B cell (primary cell): ENCODE results near the gene PHRF1. TPM values are rescaled to one million over a fixed set of nuclear protein-coding genes. Genes with fewer than 3 reads are reported as not detected.

Experiments
- ATAC-seq: fragments of 200-7000 bp; cut with Tn5 transposase; one replicate; pipeline ENCODE4 v1.10.0; 2021; ENCODE audit warnings: low read depth, mild to moderate bottlenecking, moderate number of reproducible peaks, moderate library complexity
- CTCF ChIA-PET: fragments of 350-600 bp; sonication (Branson Sonifier 250); formaldehyde crosslinking; loops from one replicate; lab custom pipeline; 2021; ENCODE audit warnings: antibody characterized with exemption, inconsistent platforms; lab: Charles Lee
- POLR2A ChIA-PET: fragments of 350-600 bp; sonication (Branson Sonifier 250); formaldehyde crosslinking; loops from one replicate; lab custom pipeline; 2021; ENCODE audit warnings: antibody characterized with exemption; lab: Charles Lee
- DNase-seq: peaks from one replicate; pipeline ENCODE4 v3.0.0; 2013
- H2AFZ ChIP-seq: 2 replicates; pipeline ENCODE4 v1.6.1; 2012; ENCODE audit warnings: mild to moderate bottlenecking, low read depth, low read length; ENCODE audit not compliant: insufficient read depth, poor library complexity, severe bottlenecking
- H3K27ac ChIP-seq, 2 donors: 1 replicate in 1 of 2; 2 replicates in 1 of 2; pipeline ENCODE4 v1.5.1; 2012 to 2013; ENCODE audit warnings: low read length in 2 of 2, mild to moderate bottlenecking in 2 of 2, moderate library complexity in 1 of 2
- H3K27me3 ChIP-seq, 4 experiments: fragments of 200-600 bp in 1 of 4; sonication (generic) in 1 of 4; replicated peaks in 1 of 4; 1 replicate in 2 of 4; 2 replicates in 2 of 4; pipeline versions ENCODE4 v1.6.1 to v1.7.0; 2013 to 2016; ENCODE audit warnings: low read length in 3 of 4, mild to moderate bottlenecking in 2 of 4, mixed read lengths in 1 of 4, moderate library complexity in 1 of 4; ENCODE audit not compliant: insufficient read depth in 4 of 4, control insufficient read depth in 3 of 4; ENCODE audit errors: control extremely low read depth in 1 of 4
- H3K36me3 ChIP-seq, 2 experiments: replicated peaks in 1 of 2; 1 replicate in 1 of 2; 2 replicates in 1 of 2; pipeline versions ENCODE4 v1.6.1 to v1.7.1; 2013; ENCODE audit warnings: low read length in 1 of 2; ENCODE audit not compliant: insufficient read depth in 2 of 2, control insufficient read depth in 1 of 2; ENCODE audit errors: control extremely low read depth in 1 of 2, extremely low read depth in 1 of 2
- H3K4me1 ChIP-seq, 2 donors: fragments of 200-600 bp in 1 of 2; sonication (generic) in 1 of 2; 1 replicate in 1 of 2; 2 replicates in 1 of 2; pipeline versions ENCODE4 v1.5.1 to v1.6.1; 2013 to 2017; ENCODE audit warnings: low read length in 2 of 2; ENCODE audit not compliant: control insufficient read depth in 2 of 2, insufficient read depth in 2 of 2
- H3K4me2 ChIP-seq: replicated peaks from 2 replicates; pipeline ENCODE3; 2012; ENCODE audit warnings: mild to moderate bottlenecking, low read depth, low read length; ENCODE audit not compliant: poor library complexity, severe bottlenecking
- H3K4me3 ChIP-seq, 5 experiments: fragments of 200-600 bp in 1 of 5; sonication (generic) in 1 of 5; 1 replicate in 3 of 5; 2 replicates in 2 of 5; pipeline versions ENCODE4 v1.5.1 to v1.7.0; 2011 to 2016; ENCODE audit warnings: low read length in 4 of 5, mild to moderate bottlenecking in 4 of 5, low read depth in 2 of 5, control low read depth in 1 of 5, moderate library complexity in 1 of 5; ENCODE audit not compliant: insufficient read depth in 1 of 5; ENCODE audit errors: control extremely low read depth in 1 of 5, extremely low read depth in 1 of 5
- H3K79me2 ChIP-seq: fragments of 200-600 bp; sonication (generic); one replicate; pipeline ENCODE4 v1.6.0; 2016; ENCODE audit warnings: low read length; ENCODE audit not compliant: control insufficient read depth, insufficient read depth
- H3K9ac ChIP-seq: fragments of 200-600 bp; sonication (generic); 2 replicates; pipeline ENCODE4 v1.6.1; 2017; ENCODE audit warnings: mild to moderate bottlenecking, low read length, moderate library complexity
- H3K9me3 ChIP-seq, 3 donors: one replicate each; pipeline versions ENCODE4 v1.6.1 to v1.7.1; 2013; ENCODE audit warnings: low read length in 2 of 3; ENCODE audit not compliant: control insufficient read depth in 2 of 3, insufficient read depth in 1 of 3; ENCODE audit errors: control extremely low read depth in 1 of 3
- H4K20me1 ChIP-seq: 2 replicates; pipeline ENCODE4 v1.6.0; 2012; ENCODE audit warnings: mild to moderate bottlenecking, low read length; ENCODE audit not compliant: insufficient read depth, control insufficient read depth, poor library complexity, severe bottlenecking
- H3K27ac Mint-ChIP-seq: one replicate; pipeline ENCODE4 v1.8.0; 2021; ENCODE audit warnings: mixed read lengths
- H3K27me3 Mint-ChIP-seq: one replicate; pipeline ENCODE4 v1.8.0; 2021; ENCODE audit warnings: mixed read lengths
- H3K4me1 Mint-ChIP-seq: one replicate; pipeline ENCODE4 v1.8.0; 2021; ENCODE audit warnings: mixed read lengths
- H3K4me3 Mint-ChIP-seq: one replicate; pipeline ENCODE4 v1.8.0; 2021; ENCODE audit warnings: mixed read lengths
- H3K9me3 Mint-ChIP-seq: one replicate; pipeline ENCODE4 v1.8.0; 2022; ENCODE audit warnings: mixed read lengths; ENCODE audit not compliant: insufficient read depth
- EZH2 ChIP-seq: IDR thresholded peaks from 2 replicates; pipeline ENCODE4 v1.6.1; 2012; ENCODE audit warnings: borderline replicate concordance, low read depth, mild to moderate bottlenecking, moderate library complexity, low read length; ENCODE audit not compliant: insufficient read depth, poor library complexity, severe bottlenecking
- WGBS: methylation state at CpG from one replicate; pipeline ENCODE4 v1.1.5; 2013; ENCODE audit warnings: missing lambda C conversion rate; ENCODE audit not compliant: insufficient coverage; 5-methylcytosine and 5-hydroxymethylcytosine counted together
- intact Hi-C: fragments of 100-400 bp; cut with micrococcal nuclease; formaldehyde crosslinking; loops from one replicate; pipeline ENCODE4 v1.10.0; 2022
- polyA plus RNA-seq: library from polyadenylated mRNA; depleted of rRNA; stranded (reverse); fragments of >200 nt; gene quantifications from 2 replicates; pipeline ENCODE4 v1.2.3, GENCODE V29; 2012
- total RNA-seq, 2 donors: library from RNA; stranded (reverse); fragments of 120-200 nt in 1 of 2; gene quantifications; 1 replicate in 1 of 2; 2 replicates in 1 of 2; pipeline versions ENCODE4 v1.2.3 to v1.2.4, GENCODE V29; 2013 to 2022
- TF ChIP-seq, protein P1 (sequence below): fragments of 200-600 bp; IDR thresholded peaks from one replicate; pipeline ENCODE4 v1.8.0; 2022; ENCODE audit warnings: antibody characterized with exemption, mild to moderate bottlenecking

Gene PHRF1
- total and polyA plus RNA-seq, 2 donors (not counting 1 experiment from before 2014, with no cell fraction given), result 22.3 to 57.9 TPM

GRCh38 chr11:568306-569157 is 7.7 kb upstream of the PHRF1 start:
- intact Hi-C loops, result loop anchor here (1.0 to 5.0 kb wide), 6 partner anchors 8 to 129 kb away; partner anchors contain the start of genes DEAF1, LMNTD2, LRRC56 and PHRF1
- H3K4me1 ChIP-seq, result peaks cover 10 to 13% of the 10 kb centered on the region in 2 donors
- peak overlapping the region; percentile 81 for H3K9ac ChIP-seq
- Mint-ChIP-seq H3K27me3 (no peaks in the 10 kb centered on the region), H3K4me3 (peak overlapping the region; percentile 83), H3K9me3 (no peaks in the 10 kb centered on the region), H3K4me1 (peaks cover 9% of the 10 kb centered on the region), H3K27ac (peak overlapping the region; percentile 37)
- H3K36me3 ChIP-seq, result no peaks in the 10 kb centered on the region
- H3K4me3 ChIP-seq, result peak overlapping the region; percentile 30 to 85 (median 68)
- peaks cover 0 to 6% (median 2%) of the 10 kb centered on the region in 4 experiments for H3K27me3 ChIP-seq
- peaks cover 6% of the 10 kb centered on the region for H4K20me1 ChIP-seq
- H3K27ac ChIP-seq, result peak overlapping the region; percentile 50 to 67
- TF ChIP-seq EZH2, result no peak
- H2AFZ ChIP-seq, result peak overlapping the region; percentile 74
- ATAC-seq (peak; percentile 91), DNase-seq (peak; percentile 96)
- under 1% methylated on average over 122 of the region's 123 CpGs for WGBS
- no peaks in the 10 kb centered on the region for H3K79me2 ChIP-seq
- ChIA-PET POLR2A (interaction anchor here (0.6 to 2.1 kb wide), 2 partner anchors 33 to 128 kb away, joined by 4 to 10 read pairs; partner anchors contain the start of gene HRAS), CTCF (interaction anchor here (1.4 to 1.7 kb wide), 2 partner anchors 9 to 14 kb away, joined by 4 read pairs; no protein-coding TSS in a partner anchor)
- H3K4me2 ChIP-seq, result peak overlapping the region; percentile 97
- H3K9me3 ChIP-seq, result no peaks in the 10 kb centered on the region

- Histone ChIP-seq H3K9me3 (no peaks in the 10 kb centered on the region), H3K27me3 (peaks cover 0 to 9% (median 4%) of the 10 kb centered on the region in 4 experiments), H3K9ac (peak overlapping the region; percentile 81), H3K27ac (peak overlapping the region; percentile 50 to 67), H4K20me1 (no peaks in the 10 kb centered on the region), H3K4me2 (peak overlapping the region; percentile 97), H3K4me3 (peak overlapping the region; percentile 30 to 85 (median 68)), H3K4me1 (peaks cover 10 to 13% of the 10 kb centered on the region in 2 donors), H3K79me2 (no peaks in the 10 kb centered on the region), H3K36me3 (no peaks in the 10 kb centered on the region), H2AFZ (peak overlapping the region; percentile 74)
- Mint-ChIP-seq H3K27ac (peak overlapping the region; percentile 81), H3K9me3 (no peaks in the 10 kb centered on the region), H3K4me1 (peaks cover 6% of the 10 kb centered on the region), H3K4me3 (peak overlapping the region; percentile 83), H3K27me3 (peaks cover 5% of the 10 kb centered on the region)
- DNase-seq, result no peak
- CTCF ChIA-PET, result interaction anchor here (1.4 to 1.7 kb wide), 2 partner anchors 8 to 15 kb away, joined by 4 read pairs; no protein-coding TSS in a partner anchor
- TF ChIP-seq EZH2, result no peak
- TF ChIP-seq, protein P1, sequence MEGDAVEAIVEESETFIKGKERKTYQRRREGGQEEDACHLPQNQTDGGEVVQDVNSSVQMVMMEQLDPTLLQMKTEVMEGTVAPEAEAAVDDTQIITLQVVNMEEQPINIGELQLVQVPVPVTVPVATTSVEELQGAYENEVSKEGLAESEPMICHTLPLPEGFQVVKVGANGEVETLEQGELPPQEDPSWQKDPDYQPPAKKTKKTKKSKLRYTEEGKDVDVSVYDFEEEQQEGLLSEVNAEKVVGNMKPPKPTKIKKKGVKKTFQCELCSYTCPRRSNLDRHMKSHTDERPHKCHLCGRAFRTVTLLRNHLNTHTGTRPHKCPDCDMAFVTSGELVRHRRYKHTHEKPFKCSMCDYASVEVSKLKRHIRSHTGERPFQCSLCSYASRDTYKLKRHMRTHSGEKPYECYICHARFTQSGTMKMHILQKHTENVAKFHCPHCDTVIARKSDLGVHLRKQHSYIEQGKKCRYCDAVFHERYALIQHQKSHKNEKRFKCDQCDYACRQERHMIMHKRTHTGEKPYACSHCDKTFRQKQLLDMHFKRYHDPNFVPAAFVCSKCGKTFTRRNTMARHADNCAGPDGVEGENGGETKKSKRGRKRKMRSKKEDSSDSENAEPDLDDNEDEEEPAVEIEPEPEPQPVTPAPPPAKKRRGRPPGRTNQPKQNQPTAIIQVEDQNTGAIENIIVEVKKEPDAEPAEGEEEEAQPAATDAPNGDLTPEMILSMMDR, result no peak
- intact Hi-C loops, result loop anchor here (2.0 to 5.0 kb wide), 4 partner anchors 33 to 128 kb away; partner anchors contain the start of genes DEAF1, LRRC56, RNH1 and TMEM80
- POLR2A ChIA-PET, result interaction anchor here (0.6 to 2.1 kb wide), 2 partner anchors 33 to 127 kb away, joined by 4 to 10 read pairs; partner anchors contain the start of gene HRAS
- WGBS, result 48% methylated on average over 36 of the region's 36 CpGs
- no peak for ATAC-seq
Measured at GRCh38 chr11:569158-569885, 6.9 kb upstream of the PHRF1 start.
